ENCODE measurements around the gene MROH7. TPM values are rescaled to one million over a fixed set of nuclear protein-coding genes. Genes with fewer than 3 reads are reported as not detected.

Gene MROH7
- total RNA-seq, 2 experiments from 2014 or later, result 0.14 to 0.19 TPM

GRCh38 chr1:54643736-54644135 is 2.1 kb downstream of the MROH7 start:
- H3K4me1 ChIP-seq (ENCODE audit: insufficient read depth, low read length), result no peaks in the 10 kb centered on the region
- DNase-seq, result no peak
- Mint-ChIP-seq H3K27me3 (peaks cover 3% of the 10 kb centered on the region), H3K4me1 (ENCODE audit: low read depth) (no peaks in the 10 kb centered on the region), H3K27ac (no peak overlapping the region), H3K9me3 (peaks cover 4% of the 10 kb centered on the region), H3K4me3 (no peak overlapping the region), H3K36me3 (ENCODE audit: low read depth) (no peaks in the 10 kb centered on the region)
- ChIA-PET POLR2A (no interaction called here), CTCF (no interaction called here)
- peaks cover 10 to 24% of the 10 kb centered on the region in 2 experiments for H3K9me3 ChIP-seq (ENCODE audit: control insufficient read depth in 1 of 2, insufficient read depth in 1 of 2, low read length in 2 of 2)
- TF ChIP-seq CTCF (IDR thresholded peaks at IDR 0.05), result no peak
- no peak for ATAC-seq (ENCODE audit: poor library complexity)
- peaks cover 0 to 2% of the 10 kb centered on the region in 2 experiments for H3K27me3 ChIP-seq (ENCODE audit: control insufficient read depth in 1 of 2, insufficient read depth in 2 of 2, low read length in 2 of 2)
- no peak overlapping the region for H3K27ac ChIP-seq (ENCODE audit: low read depth in 1 of 2, low read length in 2 of 2)
- no peak overlapping the region for H3K4me3 ChIP-seq (ENCODE audit: low read length)
- no peaks in the 10 kb centered on the region for H3K36me3 ChIP-seq (ENCODE audit: insufficient read depth, low read length)
- intact Hi-C loops (cut with DNase I, micrococcal nuclease), result no loop called here

- Mint-ChIP-seq H3K4me3 (no peak overlapping the region), H3K36me3 (ENCODE audit: low read depth) (no peaks in the 10 kb centered on the region), H3K27me3 (peaks cover 15% of the 10 kb centered on the region), H3K4me1 (ENCODE audit: low read depth) (no peaks in the 10 kb centered on the region), H3K9me3 (peaks cover 4% of the 10 kb centered on the region), H3K27ac (no peak overlapping the region)
- ATAC-seq (ENCODE audit: poor library complexity) (no peak), DNase-seq (no peak)
- CTCF ChIA-PET, result no interaction called here
- Histone ChIP-seq H3K4me3 (ENCODE audit: low read length) (no peak overlapping the region), H3K27ac (ENCODE audit: low read depth in 1 of 2, low read length in 2 of 2) (no peak overlapping the region), H3K9me3 (ENCODE audit: control insufficient read depth in 1 of 2, insufficient read depth in 1 of 2, low read length in 2 of 2) (peaks cover 10 to 24% of the 10 kb centered on the region in 2 experiments), H3K36me3 (ENCODE audit: insufficient read depth, low read length) (no peaks in the 10 kb centered on the region), H3K4me1 (ENCODE audit: insufficient read depth, low read length) (no peaks in the 10 kb centered on the region), H3K27me3 (ENCODE audit: control insufficient read depth in 1 of 2, insufficient read depth in 2 of 2, low read length in 2 of 2) (peaks cover 0 to 5% of the 10 kb centered on the region in 2 experiments)
- no peak for TF ChIP-seq CTCF (IDR thresholded peaks at IDR 0.05)
- POLR2A ChIA-PET, result no interaction called here
- intact Hi-C loops (cut with DNase I, micrococcal nuclease), result no loop called here
These were observed 4.5 kb downstream of the MROH7 start for GRCh38 chr1:54645806-54646676.

- Histone ChIP-seq H3K4me3 (ENCODE audit: low read length) (no peak overlapping the region), H3K27me3 (ENCODE audit: control insufficient read depth in 1 of 2, insufficient read depth in 2 of 2, low read length in 2 of 2) (peaks cover 0 to 5% of the 10 kb centered on the region in 2 experiments), H3K27ac (ENCODE audit: low read depth in 1 of 2, low read length in 2 of 2) (no peak overlapping the region), H3K9me3 (ENCODE audit: control insufficient read depth in 1 of 2, insufficient read depth in 1 of 2, low read length in 2 of 2) (peaks cover under 1 to 13% of the 10 kb centered on the region in 2 experiments), H3K36me3 (ENCODE audit: insufficient read depth, low read length) (no peaks in the 10 kb centered on the region), H3K4me1 (ENCODE audit: insufficient read depth, low read length) (no peaks in the 10 kb centered on the region)
- ChIA-PET POLR2A (no interaction called here), CTCF (no interaction called here)
- Mint-ChIP-seq H3K9me3 (no peaks in the 10 kb centered on the region), H3K4me3 (no peak overlapping the region), H3K27me3 (peaks cover 19% of the 10 kb centered on the region), H3K27ac (no peak overlapping the region), H3K4me1 (ENCODE audit: low read depth) (no peaks in the 10 kb centered on the region), H3K36me3 (ENCODE audit: low read depth) (no peaks in the 10 kb centered on the region)
- intact Hi-C loops (cut with DNase I, micrococcal nuclease), result no loop called here
- TF ChIP-seq CTCF (IDR thresholded peaks at IDR 0.05), result no peak
- DNase-seq (no peak), ATAC-seq (ENCODE audit: poor library complexity) (no peak)
These were observed 7.7 kb downstream of the MROH7 start for GRCh38 chr1:54649130-54649898.
